ENCODE data around the gene RENBP.

The RENBP gene

DNA sequence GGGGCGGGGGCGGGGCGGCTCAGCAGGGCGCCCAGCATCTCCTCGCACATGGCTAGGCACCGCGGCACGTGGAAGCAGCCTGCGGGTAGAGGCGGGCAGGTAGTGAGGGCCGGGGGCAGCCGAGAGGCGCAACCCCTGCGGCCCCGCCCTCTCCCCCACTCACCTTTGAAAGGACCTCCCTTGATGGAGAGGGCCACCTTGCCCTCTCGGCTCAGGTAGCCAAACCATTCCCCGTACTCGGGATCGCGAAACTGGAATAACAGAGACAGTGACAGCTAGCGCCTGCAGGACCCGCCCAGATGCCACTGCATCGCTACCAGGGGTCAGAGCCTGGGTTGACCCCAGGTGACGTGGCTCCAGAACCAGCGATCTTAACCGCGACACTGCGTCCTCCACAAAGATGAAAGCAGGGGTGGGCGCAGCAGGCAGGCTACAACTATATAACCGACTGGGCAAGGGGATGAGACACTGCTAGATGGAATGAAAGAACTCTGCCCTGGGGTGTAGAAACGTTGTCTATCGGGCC is 9.1 kb downstream of the RENBP start:
- peak overlapping the region; percentile 96 for H3K27ac ChIP-seq
- no peak for TF ChIP-seq ZFX (IDR thresholded peaks at IDR 0.05)
- TF ChIP-seq, protein P1, sequence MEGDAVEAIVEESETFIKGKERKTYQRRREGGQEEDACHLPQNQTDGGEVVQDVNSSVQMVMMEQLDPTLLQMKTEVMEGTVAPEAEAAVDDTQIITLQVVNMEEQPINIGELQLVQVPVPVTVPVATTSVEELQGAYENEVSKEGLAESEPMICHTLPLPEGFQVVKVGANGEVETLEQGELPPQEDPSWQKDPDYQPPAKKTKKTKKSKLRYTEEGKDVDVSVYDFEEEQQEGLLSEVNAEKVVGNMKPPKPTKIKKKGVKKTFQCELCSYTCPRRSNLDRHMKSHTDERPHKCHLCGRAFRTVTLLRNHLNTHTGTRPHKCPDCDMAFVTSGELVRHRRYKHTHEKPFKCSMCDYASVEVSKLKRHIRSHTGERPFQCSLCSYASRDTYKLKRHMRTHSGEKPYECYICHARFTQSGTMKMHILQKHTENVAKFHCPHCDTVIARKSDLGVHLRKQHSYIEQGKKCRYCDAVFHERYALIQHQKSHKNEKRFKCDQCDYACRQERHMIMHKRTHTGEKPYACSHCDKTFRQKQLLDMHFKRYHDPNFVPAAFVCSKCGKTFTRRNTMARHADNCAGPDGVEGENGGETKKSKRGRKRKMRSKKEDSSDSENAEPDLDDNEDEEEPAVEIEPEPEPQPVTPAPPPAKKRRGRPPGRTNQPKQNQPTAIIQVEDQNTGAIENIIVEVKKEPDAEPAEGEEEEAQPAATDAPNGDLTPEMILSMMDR (conservative IDR thresholded peaks at IDR 0.05): no peak

DNA sequence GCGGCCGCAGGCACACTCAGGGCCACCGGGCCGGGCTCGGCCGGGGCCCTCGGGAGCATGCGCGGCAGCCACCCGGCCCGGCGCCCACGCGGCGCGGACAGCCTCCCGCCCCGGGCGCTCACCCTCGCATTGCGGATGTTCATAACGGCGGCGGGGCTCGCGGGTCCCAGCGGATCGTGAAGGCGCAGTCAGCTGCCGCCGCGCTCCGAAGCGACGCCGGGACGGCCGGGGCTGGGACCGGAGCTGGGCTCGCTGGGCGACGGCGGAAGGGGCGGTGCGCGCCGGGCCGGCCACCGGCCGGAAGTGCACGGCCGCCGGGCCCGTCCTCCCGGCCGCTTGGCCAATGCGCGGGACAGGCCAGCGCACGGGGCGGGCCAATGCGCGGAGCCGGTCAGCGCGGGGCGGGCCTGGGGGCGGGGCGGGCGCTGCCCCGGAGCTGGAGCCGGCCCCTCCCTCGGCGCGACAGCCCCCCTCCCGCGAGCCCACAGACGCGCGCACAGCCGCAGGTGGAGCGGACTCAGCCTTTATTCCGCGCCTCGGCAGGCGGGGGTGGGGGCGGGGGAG is 9.6 kb downstream of the RENBP start, which contains the start of gene NAA10:
NAA10 (minus strand) TSS at position 276 of the 564 bp plus-strand sequence; CDS start at position 143, 133 bp downstream.
- H3K27ac ChIP-seq: peak within 1 kb of the TSS; percentile 96
- TF ChIP-seq, protein P1 (conservative IDR thresholded peaks at IDR 0.05): no peak
- TF ChIP-seq ZFX (IDR thresholded peaks at IDR 0.05): peak; percentile 62

DNA sequence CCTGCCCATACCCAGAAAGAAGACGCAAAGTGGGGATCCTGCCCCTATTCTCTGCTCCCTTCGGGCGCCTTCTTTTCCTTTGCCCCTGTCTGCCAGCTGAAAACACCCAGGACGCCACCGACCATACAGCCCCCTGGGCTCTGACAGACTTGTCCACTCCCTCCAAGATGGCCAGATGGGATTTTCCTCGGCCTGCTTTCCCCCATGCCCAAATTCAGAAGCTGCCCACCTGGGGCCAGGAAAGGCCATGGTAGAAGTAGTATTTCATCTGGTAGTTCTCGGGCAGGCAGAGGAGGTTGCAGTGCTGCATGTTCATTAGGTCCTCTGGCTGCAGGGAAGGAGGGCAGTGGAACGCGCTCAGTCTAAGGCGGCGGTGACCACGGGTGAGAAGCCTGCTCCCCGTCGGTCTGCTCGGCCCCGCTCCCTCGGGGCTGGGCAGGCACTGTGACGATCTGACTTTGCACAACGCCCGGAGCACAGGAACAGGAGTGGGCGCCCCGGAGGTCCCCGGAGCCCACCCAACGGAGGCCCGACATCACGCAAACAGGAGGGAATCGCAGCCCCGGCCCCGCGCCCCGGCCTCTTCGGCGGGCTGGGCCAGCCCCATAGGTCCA is 10.2 kb downstream of the RENBP start:
- peak overlapping the region; percentile 96 for H3K27ac ChIP-seq

DNA sequence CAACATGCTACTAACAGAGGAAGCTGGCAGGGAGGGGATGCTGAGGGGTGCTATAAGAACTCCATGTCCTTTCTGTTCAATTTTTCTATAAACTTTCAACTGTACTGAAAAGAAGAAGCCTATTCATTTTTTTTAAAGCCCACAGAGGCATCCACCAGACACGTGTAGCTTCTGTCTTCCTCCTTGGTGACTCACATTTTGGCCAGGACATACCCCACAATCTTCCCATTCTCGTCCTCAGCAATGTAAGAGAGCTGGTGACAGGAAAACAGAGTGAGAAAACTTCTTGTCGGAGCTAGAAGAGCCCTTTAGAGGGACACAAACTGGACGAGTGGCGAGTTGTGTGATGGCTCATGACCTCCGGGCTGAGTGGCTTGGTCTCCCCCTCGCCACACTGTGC is 10.7 kb downstream of the RENBP start:
- TF ChIP-seq ZFX (IDR thresholded peaks at IDR 0.05): no peak
- peak overlapping the region; percentile 96 for H3K27ac ChIP-seq

More for the DNA sequence above, 10.2 kb downstream of the RENBP start:
- TF ChIP-seq, protein P1 (conservative IDR thresholded peaks at IDR 0.05): no peak
- no peak; the same call in 1 of the 2 replicates for TF ChIP-seq ZFX (IDR thresholded peaks at IDR 0.05)

DNA sequence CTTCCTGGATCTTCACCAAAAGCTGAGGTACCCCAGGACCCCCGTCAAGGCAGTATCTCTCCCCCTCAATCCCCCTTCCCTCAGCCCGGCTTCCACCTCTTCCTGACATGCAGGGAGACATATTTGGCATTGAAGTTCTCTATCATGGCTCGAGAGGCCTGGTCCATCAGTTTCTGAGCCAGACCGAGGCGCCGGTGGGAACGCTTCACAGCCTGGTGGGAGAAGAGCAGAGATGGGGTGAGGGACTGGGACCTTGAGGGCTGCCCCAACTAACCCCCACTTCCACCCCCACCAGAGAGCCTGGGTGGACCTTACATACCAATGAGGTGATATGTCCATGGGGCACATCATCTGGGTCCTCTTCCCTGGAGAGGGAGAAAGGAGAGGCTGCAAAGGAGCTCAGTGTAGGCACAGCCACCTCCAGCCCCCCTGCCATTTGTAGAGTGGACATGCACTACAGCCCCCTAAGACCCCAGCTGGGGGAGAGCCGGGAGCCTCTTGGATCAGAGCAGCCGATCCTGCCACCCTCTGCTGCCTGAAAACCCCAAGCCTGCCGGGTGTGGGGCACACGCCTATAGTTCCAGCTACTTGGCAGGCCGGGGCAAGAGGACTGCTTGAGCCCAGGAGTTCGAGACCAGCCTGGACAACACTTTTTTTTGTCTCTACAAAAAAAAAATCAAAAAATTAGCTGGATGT is 12.1 kb downstream of the RENBP start:
- TF ChIP-seq, protein P1 (conservative IDR thresholded peaks at IDR 0.05): no peak
- no peak for TF ChIP-seq ZFX (IDR thresholded peaks at IDR 0.05)
- 0 out of 2 replicates have a peak overlapping the region, but pooled peaks have one; percentile 8 for H3K27ac ChIP-seq

DNA sequence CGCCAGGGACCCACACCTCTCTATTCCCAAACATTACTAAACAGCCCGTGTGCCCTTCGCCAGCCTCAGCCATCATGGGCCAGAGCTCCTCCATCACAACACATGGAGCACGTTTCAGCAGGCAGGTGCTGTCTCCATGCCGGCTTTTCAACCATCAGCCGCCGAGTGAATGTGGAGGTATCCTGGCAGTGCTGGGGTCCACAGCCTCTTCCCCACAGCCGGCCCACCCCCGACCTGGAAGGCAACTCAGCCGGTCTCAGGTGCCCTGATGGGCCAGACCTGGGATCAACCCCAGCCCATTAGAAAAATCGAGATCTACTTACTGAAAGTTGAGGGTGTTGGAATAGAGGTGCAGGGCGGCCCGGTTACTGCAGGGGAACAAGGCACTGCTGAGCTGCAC is 12.7 kb downstream of the RENBP start:
- H3K27ac ChIP-seq: no peak overlapping the region
- TF ChIP-seq, protein P1 (conservative IDR thresholded peaks at IDR 0.05): no peak
- TF ChIP-seq ZFX (IDR thresholded peaks at IDR 0.05): no peak

DNA sequence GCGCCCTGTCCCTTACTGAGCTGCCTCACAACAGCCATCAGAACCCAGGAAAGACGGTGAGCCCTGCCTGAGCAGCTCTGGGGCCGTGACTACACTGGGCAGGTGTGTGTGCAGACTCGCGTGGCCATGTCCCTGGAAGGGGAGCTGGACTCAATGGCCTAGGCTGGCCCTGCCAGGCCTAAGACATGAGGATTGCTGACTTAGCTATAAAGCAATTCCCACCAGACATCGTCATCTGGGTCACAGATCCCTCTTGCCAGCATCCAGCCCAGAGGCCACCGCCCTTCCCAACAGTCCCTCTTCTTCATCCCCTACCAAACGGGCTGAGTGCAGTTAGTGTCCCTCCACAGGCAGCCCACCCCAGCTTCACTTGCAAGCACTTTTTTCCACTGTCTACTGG is 13.3 kb downstream of the RENBP start:
- no peak overlapping the region for H3K27ac ChIP-seq
- no peak for TF ChIP-seq ZFX (IDR thresholded peaks at IDR 0.05)
- TF ChIP-seq, protein P1 (conservative IDR thresholded peaks at IDR 0.05): no peak
